SK-N-SH (cell line): ENCODE results near the gene TCEA2.

Experiments
- ELF1 ChIP-seq: IDR thresholded peaks from 2 replicates; pipeline ENCODE4 v1.4.0; 2012
- EP300 ChIP-seq, 2 experiments: IDR thresholded peaks; 2 replicates each; pipeline versions ENCODE4 v1.4.0 to v1.6.1; 2012; ENCODE audit warnings: borderline replicate concordance in 1 of 2, low read depth in 1 of 2, low read length in 1 of 2
- EZH2phosphoT487 ChIP-seq: fragments of 200-600 bp; sonication (generic); IDR thresholded peaks from 2 replicates; pipeline ENCODE4 v1.6.1; 2017; ENCODE audit warnings: low read depth, mixed run types, mild to moderate bottlenecking, antibody characterized with exemption, moderate library complexity, borderline replicate concordance
- POLR2AphosphoS5 ChIP-seq: IDR thresholded peaks from 2 replicates; pipeline ENCODE4 v1.6.1; 2012; ENCODE audit warnings: low read depth, low read length
- RAD21 ChIP-seq: IDR thresholded peaks from 2 replicates; pipeline ENCODE4 v1.6.1; 2012; ENCODE audit warnings: mild to moderate bottlenecking, low read length
- YY1 ChIP-seq: IDR thresholded peaks from 2 replicates; pipeline ENCODE4 v1.4.0; 2012; ENCODE audit warnings: low read depth, mild to moderate bottlenecking
- TF ChIP-seq, protein P1 (sequence below): fragments of 200-600 bp; sonication (generic); IDR thresholded peaks from 2 replicates; pipeline ENCODE4 v1.6.1; 2017; ENCODE audit warnings: antibody characterized with exemption, mild to moderate bottlenecking, moderate library complexity
- TF ChIP-seq, protein P2 (sequence below): fragments of 150-350 bp; IDR thresholded peaks from 2 replicates; pipeline ENCODE4 v1.6.1; 2017; ENCODE audit warnings: antibody characterized with exemption, low read length, low read depth, borderline replicate concordance
- TF ChIP-seq, protein P3 (sequence below): IDR thresholded peaks from 2 replicates; pipeline ENCODE4 v1.6.1; 2012; ENCODE audit warnings: mild to moderate bottlenecking, low read depth, low read length, moderate library complexity

DNA sequence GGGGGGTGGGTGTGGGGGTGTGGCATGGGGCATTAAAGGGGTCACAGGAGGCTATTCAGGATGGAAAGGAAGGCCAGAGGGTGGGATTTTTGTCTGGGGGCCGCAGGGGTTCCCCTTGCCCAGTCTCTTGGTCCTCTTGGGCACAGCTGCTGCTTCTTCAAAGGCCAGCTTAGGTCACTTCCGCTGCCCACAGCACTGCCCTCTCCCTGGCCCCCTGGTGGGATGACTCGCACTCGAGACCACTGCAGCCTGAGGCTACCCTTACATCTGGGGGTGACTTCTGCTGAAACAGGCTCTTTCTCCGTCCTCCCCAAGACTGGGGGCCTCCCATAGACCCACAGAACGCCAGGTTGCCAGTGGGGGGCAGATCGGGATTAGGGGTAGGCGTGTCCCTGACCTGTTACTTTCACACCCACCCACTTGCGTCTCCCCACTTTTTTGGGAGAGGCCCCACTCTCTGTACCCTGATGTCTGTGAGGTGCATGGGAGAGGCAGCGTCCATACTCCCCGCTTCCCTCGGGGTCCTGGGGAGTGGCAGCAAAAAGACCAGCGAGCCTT is 19.9 kb downstream of the TCEA2 start:
- no peak for TF ChIP-seq POLR2AphosphoS5
- TF ChIP-seq, protein P1, sequence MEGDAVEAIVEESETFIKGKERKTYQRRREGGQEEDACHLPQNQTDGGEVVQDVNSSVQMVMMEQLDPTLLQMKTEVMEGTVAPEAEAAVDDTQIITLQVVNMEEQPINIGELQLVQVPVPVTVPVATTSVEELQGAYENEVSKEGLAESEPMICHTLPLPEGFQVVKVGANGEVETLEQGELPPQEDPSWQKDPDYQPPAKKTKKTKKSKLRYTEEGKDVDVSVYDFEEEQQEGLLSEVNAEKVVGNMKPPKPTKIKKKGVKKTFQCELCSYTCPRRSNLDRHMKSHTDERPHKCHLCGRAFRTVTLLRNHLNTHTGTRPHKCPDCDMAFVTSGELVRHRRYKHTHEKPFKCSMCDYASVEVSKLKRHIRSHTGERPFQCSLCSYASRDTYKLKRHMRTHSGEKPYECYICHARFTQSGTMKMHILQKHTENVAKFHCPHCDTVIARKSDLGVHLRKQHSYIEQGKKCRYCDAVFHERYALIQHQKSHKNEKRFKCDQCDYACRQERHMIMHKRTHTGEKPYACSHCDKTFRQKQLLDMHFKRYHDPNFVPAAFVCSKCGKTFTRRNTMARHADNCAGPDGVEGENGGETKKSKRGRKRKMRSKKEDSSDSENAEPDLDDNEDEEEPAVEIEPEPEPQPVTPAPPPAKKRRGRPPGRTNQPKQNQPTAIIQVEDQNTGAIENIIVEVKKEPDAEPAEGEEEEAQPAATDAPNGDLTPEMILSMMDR, result no peak
- TF ChIP-seq, protein P2, sequence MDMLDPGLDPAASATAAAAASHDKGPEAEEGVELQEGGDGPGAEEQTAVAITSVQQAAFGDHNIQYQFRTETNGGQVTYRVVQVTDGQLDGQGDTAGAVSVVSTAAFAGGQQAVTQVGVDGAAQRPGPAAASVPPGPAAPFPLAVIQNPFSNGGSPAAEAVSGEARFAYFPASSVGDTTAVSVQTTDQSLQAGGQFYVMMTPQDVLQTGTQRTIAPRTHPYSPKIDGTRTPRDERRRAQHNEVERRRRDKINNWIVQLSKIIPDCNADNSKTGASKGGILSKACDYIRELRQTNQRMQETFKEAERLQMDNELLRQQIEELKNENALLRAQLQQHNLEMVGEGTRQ, result no peak
- TF ChIP-seq EZH2phosphoT487, result no peak
- TF ChIP-seq ELF1, result no peak
- TF ChIP-seq RAD21, result no peak
- TF ChIP-seq, protein P3, sequence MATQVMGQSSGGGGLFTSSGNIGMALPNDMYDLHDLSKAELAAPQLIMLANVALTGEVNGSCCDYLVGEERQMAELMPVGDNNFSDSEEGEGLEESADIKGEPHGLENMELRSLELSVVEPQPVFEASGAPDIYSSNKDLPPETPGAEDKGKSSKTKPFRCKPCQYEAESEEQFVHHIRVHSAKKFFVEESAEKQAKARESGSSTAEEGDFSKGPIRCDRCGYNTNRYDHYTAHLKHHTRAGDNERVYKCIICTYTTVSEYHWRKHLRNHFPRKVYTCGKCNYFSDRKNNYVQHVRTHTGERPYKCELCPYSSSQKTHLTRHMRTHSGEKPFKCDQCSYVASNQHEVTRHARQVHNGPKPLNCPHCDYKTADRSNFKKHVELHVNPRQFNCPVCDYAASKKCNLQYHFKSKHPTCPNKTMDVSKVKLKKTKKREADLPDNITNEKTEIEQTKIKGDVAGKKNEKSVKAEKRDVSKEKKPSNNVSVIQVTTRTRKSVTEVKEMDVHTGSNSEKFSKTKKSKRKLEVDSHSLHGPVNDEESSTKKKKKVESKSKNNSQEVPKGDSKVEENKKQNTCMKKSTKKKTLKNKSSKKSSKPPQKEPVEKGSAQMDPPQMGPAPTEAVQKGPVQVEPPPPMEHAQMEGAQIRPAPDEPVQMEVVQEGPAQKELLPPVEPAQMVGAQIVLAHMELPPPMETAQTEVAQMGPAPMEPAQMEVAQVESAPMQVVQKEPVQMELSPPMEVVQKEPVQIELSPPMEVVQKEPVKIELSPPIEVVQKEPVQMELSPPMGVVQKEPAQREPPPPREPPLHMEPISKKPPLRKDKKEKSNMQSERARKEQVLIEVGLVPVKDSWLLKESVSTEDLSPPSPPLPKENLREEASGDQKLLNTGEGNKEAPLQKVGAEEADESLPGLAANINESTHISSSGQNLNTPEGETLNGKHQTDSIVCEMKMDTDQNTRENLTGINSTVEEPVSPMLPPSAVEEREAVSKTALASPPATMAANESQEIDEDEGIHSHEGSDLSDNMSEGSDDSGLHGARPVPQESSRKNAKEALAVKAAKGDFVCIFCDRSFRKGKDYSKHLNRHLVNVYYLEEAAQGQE, result no peak
- no peak for TF ChIP-seq YY1
- no peak for TF ChIP-seq EP300 (IDR thresholded peaks at IDR 0.05; ENCODE audit: borderline replicate concordance in 1 of 2, low read depth in 1 of 2, low read length in 1 of 2)
